SIG-M5 treated with dmso at 0.1 percent for 504 hours (cell line): ENCODE data around the gene CARD9.
"Not testable (repeated sequence)": the region's sequence is repeated elsewhere in the genome, so short reads cannot be mapped to it uniquely, and the experiment has no call there.

ENCODE experiments used
- DNase-seq: peaks from one replicate; lab custom pipeline; 2025; ENCODE audit not compliant: unreplicated experiment; lab: John Stamatoyannopoulos, UW

The CARD9 gene

GRCh38 chr9:136324501-136325300 lies 48.8 kb downstream of the CARD9 start:
- no peak for DNase-seq

DNA sequence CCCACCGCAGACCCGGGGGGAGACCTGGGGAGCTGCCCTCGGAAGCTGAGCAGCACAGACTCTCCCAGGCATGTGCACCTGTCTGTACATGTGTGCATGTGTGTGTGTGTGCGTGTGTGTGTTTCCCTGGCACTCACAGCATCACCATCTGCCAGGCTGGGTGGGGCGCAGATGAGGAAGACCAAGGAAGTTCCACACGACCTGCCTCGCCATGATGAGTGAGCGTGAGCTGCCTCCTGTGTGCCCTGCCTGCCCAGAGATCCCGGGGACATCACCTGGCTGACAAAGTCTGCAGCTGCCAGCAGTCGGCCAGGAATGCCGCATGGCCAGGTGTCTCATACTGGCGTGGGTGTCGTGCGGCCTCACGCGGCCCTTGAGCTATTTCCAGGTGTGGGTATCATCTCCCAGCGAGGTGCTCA lies 50.1 kb downstream of the CARD9 start:
- no peak for DNase-seq

DNA sequence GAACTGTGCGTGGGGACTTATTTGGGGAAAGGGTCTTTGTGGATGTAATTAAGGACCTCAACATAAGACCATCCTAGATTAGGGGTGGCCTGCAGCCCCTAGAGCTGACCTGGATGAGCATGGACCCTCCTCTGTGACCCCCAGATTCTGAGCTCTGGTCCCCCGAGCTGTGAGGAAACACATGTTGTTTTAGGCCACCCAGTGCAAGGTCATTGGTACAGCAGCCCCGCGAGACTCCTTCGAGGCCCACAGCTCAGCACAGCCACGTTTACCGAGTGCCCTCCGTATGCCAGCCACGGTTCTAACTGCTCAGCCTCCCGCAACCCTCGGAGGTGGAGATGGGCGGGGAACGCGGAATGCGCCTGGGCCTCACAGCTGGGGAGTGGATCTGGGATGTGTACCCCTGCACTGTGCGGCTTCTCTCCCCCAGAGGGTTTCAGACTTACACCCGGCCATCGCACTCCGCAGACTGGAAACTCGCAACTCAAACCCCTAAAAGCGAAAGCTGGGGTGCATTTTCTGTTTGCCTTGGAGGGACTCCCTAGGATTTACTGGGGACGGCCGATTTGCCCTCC lies 50.6 kb downstream of the CARD9 start:
- no peak for DNase-seq

- DNase-seq, result no peak
Observed at GRCh38 chr9:136321561-136321960, 51.9 kb downstream of the CARD9 start.

- DNase-seq, result not testable (repeated sequence)
Observed at GRCh38 chr9:136320972-136321371, 52.5 kb downstream of the CARD9 start.

- DNase-seq, result not testable (repeated sequence)
Observed at GRCh38 chr9:136319955-136320354, 53.5 kb downstream of the CARD9 start.

DNA sequence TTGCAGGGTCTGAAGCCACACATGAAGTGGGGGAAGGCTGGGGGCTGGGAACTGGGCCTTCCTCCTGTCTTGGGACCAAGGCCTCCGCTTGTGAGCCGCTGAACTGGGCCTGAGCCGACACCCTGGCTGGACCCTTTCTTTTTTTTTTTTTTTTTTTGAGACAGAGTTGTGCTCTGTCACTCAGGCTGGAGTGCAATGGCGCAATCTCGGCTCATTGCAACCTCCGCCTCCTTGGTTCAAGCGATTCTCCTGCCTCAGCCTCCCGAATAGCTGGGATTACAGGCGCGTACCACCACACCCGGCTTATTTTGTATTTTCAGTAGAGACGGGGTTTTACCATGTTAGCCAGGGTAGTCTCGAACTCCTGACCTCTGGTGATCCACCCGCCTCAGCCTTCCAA lies 54.2 kb downstream of the CARD9 start:
- DNase-seq, result not testable (repeated sequence)

GRCh38 chr9:136318776-136319241 lies 54.7 kb downstream of the CARD9 start:
- no peak for DNase-seq

DNA sequence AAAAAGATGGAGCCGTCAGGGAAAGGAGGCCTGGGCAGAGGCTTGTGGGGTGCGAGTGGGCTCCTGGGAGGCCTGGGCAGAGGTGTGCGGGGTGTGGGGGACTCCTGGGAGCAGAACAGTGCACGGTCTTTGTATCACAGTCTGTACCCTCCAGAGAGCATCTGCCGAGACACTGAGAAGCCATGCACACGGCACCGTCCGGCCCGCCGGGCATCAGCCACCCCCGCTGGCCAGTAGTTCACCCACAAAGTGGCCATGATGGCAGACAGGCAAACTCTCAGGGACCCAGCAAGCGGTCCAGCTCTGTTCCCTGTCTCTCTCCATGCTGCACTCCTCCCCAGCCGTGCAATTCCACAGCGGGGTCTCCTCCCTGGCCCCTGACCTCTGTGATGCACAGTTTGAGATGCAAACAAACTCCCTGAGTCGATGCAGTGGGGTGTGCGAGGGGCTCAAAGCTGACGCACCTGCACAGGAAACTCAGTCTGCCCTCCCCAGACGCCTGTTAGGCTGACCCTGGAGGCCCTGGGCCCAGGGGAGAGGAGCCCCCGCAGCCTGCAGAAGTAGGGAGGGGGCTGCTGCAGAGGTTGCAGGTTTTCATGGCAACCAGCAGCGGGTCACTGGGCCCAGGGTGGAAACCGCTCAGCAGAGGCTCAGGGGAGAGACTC lies 55.2 kb downstream of the CARD9 start:
- DNase-seq, result no peak

DNA sequence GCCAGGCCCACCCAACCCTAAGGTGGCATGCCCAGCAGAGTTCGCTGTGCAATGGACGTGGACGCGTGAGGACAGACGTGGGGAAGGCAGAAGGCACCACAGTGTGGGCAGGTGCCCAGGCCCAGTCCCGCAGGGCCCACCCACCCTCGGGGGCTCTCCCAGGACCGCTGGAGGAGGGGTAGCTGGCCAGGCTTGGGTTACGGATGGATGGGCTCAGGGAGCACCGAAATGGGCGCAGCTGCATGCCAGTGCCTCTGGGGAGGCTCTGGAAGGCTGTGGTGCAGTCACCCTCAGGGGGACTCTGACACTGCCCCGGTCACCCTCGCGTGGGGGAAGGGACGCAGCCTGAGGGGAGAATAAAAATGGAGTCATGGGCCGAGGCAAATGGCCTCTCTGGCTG lies 55.8 kb downstream of the CARD9 start:
- no peak for DNase-seq

DNA sequence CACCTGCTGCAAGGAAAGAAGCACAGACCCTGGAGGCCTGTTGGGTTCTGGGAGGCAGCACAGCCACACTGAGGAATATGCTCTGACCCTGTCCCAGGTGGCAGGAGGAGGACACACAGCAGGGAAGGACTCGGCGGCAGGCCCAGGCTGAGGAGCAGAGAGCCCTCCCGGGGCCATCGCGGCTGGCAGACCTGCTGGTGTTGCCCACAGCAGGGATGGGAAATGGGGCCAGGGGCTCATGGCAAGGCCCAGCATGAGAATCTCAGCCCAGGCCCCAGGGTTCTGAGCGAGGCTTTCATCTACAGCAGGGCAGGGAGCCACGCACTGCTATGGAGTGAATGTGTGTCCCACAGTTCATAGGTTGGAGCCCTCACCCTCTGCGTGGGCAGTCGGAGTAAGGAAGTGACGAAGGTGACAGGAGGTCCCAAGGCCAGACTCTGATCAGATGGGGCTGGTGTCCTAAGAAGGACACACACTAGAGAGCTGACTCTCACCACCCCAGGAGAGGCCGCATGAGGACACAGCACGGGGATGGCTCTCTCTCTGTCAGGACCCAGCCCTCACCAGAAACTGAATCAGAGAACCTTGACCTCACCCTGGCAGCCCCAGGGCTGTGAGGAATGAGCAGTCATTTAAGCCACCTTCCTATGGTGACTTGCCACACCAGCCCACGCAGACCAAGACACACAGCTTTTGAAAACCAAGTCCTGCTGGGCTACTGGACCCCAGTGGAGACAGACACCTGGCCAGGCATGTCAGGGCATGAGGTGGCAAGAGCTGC lies 56.4 kb downstream of the CARD9 start:
- no peak for DNase-seq

- DNase-seq, result no peak
Observed at GRCh38 chr9:136316271-136316751, 57.2 kb downstream of the CARD9 start.

- no peak for DNase-seq
Observed at GRCh38 chr9:136314944-136315343, 58.5 kb downstream of the CARD9 start.

DNA sequence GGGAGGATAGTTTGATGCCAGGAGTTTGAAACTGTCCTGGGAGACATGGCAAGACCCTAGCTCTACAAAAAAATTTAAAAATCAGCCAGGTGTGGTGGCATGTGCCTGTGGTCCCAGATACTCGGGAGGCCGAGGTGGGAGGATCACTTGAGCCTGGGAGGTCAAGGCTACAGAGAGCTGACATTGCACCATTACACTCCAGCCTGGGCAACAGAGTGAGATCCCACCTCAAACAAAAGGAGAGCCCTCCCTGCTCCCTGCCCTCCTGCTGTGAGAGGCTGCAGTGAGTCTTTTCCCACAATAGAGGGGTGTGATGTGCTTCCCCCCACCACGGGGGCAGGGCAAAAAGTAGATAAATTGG lies 59.4 kb downstream of the CARD9 start:
- no peak for DNase-seq
